HG03439 (cell line): ENCODE measurements around the gene CACNA1S.

Experiments used
- ATAC-seq: cut with Tn5 transposase; IDR thresholded peaks from one replicate; pipeline ENCODE4 v1.9.1; 2021; ENCODE audit warnings: mild to moderate bottlenecking, moderate library complexity; ENCODE audit not compliant: unreplicated experiment

The CACNA1S gene

GRCh38 chr1:201066986-201067385 lies 45.2 kb downstream of the CACNA1S start:
- ATAC-seq: no peak

- no peak for ATAC-seq
Measured at GRCh38 chr1:201065686-201066085, 46.5 kb downstream of the CACNA1S start.

DNA sequence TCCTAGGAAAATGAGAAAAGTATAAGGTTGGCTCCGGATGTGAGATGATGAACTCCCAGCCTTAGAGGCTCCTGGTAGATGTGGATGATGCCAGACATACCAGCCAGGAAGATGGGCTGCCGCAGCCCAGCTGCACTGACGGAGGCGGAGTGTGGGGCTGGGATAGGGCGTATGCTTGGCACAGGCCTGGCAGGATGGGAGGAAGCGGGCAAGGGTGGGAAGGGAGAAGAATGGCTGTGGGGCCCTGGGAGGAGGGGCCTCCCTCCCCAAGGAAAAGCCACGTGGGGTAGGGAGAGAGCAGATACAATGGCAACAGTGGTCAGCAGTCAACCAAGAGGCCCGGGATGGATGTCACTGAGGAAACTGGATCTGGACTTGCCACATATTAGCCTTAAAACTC lies 47.4 kb downstream of the CACNA1S start:
- ATAC-seq: no peak

GRCh38 chr1:201063145-201063544 lies 49.1 kb downstream of the CACNA1S start:
- no peak for ATAC-seq

GRCh38 chr1:201062511-201063091 lies 49.6 kb downstream of the CACNA1S start:
- ATAC-seq: no peak

DNA sequence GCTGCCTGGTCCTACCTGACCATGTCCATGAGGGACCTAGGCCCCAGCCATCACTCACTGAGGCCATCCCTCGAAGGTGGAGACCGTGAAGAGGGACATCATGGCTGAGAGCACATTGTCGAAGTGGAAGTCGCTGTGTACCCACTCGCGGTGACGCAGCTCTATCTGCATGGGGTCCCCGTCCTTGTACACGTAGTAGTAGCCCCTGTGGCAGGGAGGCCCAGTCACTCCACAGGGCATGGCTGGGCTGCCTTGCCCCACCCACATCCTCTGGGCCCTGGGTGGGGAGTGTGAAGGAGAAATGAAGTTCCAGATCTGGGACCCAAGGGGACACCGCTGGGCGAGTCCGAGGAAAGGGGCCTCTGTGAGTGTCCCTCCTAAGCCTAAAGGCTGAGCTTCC lies 50.3 kb downstream of the CACNA1S start:
- ATAC-seq: no peak

GRCh38 chr1:201061049-201061448 lies 51.2 kb downstream of the CACNA1S start:
- ATAC-seq: no peak

DNA sequence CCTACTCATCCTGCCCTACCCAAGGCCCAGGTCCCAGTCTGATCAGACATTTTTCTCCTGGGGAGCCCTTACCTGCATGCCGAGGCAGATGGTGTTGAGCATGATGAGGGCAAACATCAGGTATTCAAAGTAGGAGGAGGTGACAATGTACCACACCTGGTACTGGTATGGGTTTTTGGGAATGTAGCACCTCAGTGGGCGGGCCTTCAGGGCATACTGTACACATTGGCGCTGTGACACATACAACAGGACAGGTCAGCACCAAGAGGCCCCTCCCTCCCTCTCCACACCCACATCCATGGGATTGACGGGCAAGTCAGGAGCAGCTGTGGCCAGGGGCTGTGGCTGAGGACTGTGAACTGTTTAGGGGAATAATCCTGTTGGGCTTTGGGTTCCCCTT lies 51.6 kb downstream of the CACNA1S start:
- ATAC-seq: no peak

DNA sequence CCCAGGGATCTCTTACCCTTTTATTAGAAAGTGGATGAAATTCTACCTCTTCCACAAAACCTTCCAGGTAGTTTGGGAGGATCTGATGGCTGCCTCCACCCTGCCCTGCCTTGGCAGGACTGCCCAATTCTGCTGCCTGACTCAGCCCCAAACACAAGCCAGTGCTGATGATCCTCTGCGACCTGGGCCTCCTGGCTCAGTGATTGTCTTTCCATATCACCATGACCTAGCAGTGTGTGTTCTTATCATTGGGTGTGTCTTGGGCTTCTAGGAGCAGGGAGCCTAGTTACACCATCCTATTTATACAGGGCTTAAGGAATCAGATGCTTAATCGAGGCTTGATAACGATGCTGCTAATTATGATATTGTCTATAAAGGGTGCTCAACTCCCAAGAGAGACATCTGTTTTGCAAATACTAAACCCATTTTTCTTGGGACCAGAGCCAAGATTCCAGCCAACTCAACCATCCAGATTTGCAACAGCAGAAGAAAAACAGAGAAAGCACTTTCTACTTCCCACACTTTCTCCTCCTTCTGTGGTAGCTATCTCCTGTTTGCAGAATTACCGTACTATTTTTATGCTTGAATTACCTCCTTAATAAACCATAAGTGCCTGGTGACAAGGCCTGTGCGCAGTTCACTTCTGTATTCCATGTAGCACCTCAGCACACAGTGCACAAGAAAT lies 52.2 kb downstream of the CACNA1S start:
- no peak for ATAC-seq

DNA sequence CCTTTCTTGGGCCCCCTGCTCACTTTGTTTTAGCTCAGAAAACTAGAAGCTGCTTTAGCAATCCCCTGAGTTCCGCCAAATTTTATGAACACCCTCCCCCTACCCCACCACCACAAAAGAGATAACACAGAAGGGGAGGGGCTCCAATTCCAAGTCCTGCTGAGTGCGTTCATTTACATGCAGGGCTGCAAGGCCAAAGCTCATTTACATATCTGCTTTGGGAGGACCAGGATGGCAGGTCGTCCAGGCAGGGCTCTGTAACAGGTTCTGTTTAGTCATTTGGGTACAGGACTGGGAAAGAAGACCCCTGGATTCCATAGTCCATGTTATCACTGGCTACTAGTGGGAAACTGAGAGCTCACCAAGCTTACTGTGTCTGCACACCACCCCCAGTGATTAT lies 52.8 kb downstream of the CACNA1S start:
- ATAC-seq: no peak

GRCh38 chr1:201054091-201054543 lies 58.1 kb downstream of the CACNA1S start:
- no peak for ATAC-seq

DNA sequence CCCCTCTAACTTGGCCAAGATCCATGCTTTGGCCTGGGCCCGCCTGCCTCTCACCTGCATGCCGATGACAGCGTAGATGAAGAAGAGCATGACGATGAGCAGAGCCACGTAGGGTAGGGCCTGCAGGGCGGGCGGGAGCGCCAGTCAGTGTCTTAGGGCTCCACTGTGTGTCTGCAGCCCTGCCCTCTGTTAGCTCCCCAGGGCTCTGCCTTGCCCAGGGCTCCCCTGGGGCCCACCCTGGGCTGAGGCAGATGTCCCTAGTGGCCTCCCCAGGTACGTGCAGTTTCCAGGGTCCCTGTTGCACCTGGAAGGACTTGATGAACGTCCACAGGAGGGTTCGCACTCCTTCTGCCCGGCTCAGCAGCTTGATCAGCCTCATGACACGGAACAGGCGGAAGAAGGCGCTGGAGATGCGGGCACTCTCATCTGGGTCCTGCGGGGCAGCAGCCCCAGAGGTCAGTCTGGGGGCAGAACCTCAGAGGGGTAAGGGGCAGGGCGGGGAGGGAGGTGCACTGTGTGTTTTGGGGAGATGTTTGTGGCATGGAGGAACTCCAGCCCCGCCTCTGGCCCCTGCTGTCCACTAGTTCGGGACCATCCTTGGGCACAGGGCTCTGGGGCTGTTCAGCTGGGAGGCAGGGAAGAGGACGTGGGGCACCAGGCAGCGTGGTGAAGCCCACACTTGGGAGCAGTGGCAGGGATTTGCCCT lies 58.9 kb downstream of the CACNA1S start:
- ATAC-seq: no peak

DNA sequence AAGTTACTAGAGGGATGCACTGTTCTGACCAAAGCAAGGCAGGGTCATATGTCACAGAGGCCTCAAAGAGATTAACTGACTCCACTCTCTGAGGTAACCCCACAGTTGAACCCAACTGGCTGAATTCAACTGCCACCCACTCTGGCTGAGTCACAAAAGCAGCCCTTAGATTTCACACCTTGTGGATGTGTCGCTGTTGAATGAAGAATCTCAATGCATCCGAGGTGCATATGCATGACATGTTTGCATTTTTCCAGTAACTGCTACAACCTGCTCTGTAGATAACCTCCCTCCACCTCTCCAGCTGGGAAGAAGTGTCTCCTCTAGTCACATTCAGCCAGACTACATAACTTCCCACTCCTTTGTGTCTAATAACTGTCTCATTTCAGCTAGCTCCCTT lies 60.8 kb downstream of the CACNA1S start:
- no peak for ATAC-seq

GRCh38 chr1:201050515-201051277 lies 61.5 kb downstream of the CACNA1S start:
- ATAC-seq: no peak

DNA sequence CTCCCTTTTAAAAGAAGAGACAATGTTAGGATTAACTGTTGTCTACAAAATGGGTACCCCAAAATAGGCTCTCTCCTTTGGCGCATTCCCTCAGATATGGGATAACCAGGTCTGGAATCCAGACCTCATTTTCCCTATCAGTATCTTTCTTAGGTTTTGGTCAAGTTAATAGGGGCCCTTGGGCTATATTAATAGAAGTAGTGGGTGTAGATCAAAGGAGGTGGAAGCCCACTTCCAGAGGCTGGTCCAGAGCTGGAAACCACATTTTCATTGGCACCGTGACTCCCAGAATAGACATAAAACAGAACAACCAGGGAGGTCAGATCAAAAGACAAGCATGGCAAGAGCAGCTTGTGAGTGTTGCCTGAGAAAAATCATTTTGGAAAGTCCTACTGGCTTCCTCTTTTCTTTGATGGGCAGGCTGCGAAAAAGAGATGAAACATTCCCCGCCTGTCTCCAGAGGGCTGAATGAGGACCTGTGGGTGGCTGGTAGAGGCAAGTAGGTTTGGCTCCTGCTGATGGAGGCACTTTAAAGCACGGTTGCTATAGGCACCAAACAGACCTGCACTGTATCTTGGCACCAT lies 62.9 kb downstream of the CACNA1S start:
- no peak for ATAC-seq

DNA sequence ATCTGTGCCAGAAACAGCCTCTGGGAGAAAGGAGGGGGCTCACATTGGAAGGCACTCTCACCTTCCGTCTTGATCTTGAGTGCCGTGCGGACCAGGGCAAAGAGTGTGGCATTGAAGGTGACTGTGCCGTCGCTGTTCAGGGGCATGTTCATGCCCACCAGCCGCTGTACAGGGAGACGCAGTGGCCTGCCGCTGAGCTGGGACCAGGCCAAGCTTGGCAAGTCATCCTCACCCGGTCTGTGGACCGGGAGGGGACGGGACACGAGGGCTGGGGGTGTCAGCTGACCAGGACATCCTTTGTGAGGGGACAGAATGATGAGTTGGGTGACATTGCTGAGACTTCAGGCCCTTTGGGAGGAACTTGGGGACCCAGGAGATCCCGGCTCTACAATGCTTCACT lies 63.7 kb downstream of the CACNA1S start:
- no peak for ATAC-seq

GRCh38 chr1:201044119-201044518 lies 68.1 kb downstream of the CACNA1S start:
- ATAC-seq: no peak

DNA sequence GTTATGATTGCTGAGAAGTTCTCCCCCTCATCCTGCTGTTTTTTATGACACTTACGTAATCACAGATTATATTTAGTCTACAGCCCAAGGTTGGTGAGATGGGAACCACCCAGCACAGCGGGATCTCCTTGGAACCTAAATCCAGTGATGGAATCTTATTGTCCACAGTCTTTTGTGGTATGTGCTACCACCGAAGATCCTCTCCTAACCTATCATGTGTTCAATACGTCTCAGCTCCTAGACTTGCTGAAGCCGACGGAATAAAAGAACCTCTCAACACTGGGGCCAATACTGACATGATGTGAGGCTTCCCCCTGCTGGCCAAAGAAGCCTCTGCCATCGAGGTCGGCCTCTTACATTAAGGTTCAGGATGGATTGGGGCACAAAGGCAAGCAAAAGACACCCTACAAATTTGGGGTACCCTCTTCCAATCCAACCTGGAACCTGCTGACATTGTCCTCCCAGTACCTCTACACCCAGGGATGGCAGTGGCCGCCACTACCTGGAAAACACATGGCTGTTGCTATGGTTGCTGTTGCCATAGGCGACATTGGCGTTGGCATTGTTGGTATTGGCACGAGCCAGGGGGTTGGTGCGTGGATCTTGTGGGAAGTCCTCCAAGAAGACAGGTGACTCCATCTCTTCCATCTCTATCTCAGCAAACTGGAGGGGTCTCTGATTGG lies 69.3 kb downstream of the CACNA1S start:
- ATAC-seq: no peak

DNA sequence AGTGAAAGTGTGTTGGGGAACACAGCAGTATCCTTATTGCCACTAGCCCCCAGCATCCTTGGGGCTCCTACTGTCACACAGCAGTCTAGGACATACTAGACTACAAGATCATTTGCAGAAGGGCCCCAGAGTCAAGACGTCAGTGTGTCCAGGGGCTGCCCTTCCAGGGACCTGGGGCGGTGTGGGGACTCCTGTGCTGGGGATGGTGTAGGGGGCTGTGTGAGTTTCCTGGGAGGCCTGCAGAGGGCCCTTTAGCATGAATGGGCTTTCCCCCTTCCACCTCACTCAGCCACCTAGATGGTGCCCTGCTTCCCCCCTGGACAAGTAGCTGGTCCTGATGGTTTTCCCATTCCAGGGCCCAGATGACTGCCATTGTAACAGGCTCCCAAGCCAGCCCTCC lies 71.2 kb downstream of the CACNA1S start:
- no peak for ATAC-seq

GRCh38 chr1:201039876-201040275 lies 72.3 kb downstream of the CACNA1S start:
- no peak for ATAC-seq

GRCh38 chr1:201039418-201039817 lies 72.8 kb downstream of the CACNA1S start:
- ATAC-seq: no peak
